Stimulated activated CD4-positive, alpha-beta T cell treated with anti-CD3 and anti-CD28 coated beads, TNF-alpha, amount 100 ng/mL, for 24 hours (primary cell): ENCODE results near the gene MTHFD2.
"Not testable (repeated sequence)": the region's sequence is repeated elsewhere in the genome, so short reads cannot be mapped to it uniquely, and the experiment has no call there.

Experiments used
- DNase-seq, 3 experiments: peaks; one replicate each; pipeline ENCODE4 v3.0.0-alpha.2; 2020; ENCODE audit warnings: low read depth in 3 of 3

The MTHFD2 gene

DNA sequence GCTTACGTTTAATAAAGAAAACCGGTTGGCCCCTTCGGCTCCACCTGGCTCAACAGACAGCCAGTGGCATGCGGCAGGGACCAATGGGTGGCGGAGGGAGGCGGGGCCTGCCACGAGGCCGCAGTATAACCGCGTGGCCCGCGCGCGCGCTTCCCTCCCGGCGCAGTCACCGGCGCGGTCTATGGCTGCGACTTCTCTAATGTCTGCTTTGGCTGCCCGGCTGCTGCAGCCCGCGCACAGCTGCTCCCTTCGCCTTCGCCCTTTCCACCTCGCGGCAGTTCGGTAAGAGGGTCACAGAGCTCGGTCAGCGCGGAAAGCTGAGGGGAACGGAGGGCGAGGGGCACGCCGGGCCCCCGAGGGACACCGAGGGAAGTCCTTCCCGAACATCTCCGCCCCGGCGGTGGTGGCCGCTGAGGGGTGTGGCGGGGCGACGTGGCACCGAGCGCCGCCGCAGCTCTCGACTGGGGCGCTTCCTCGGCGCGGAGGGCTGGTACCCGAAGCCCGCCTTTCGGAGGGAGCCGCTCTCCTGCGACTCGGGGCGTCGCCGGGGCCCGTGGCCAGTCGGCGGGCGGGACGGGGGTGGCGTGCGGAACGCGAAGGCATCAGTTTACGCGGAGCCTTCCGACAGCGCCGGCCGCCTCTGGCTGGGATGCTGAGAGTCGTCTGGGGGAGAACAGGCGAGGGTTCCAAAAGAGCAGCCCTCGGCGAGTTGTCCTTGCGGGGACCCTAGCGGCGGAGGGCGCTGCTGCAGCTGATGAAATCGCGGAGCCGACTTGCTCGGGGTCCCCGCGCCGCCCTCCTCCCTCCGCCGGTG lies at the start of gene MTHFD2:
Gene MTHFD2 (plus strand): TSS at position 155 of the 814 bp plus-strand sequence. CDS start 27 bp downstream, at position 182.
- peak; percentile 85 to 92 (median 86) for DNase-seq

- DNase-seq = no peak
Observed at GRCh38 chr2:74149247-74149525, 49.2 kb upstream of the MTHFD2 start.

DNA sequence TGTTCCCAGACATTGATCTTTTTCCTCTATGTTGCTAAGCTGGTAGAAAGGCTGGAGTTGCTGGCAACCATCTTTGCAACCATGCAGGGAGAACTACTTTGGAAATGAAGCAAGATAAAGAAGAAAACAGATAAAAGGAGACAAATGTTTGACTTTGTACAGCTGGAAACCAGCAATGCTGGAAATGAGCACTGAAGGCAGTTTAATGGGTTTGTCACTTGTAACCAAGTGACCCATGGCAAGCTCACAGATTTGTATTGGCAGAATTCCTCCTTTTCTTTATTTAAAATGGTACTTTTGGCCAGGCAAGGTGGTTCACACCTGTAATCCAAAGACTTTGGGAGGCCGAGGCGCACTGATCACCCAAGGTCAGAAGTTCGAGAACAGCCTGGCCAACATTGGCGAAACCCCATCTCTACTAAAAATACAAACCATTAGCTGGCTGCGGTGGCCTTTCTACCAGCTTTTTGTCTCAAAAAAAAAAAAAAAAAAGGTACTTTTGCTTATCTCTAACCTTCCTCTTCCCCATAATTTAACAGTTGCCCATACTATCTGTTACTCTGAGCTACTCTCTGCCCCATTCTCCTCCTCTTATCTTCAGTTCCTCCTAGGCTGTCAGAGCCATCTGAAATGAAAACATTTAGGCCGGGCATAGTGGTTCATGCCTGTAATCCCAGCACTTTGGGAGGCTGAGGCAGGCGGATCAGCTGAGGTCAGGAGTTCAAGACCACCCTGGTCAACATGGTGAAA lies 48.7 kb upstream of the MTHFD2 start:
- no peak for DNase-seq

- DNase-seq = no peak
Observed at GRCh38 chr2:74152954-74153353, 45.5 kb upstream of the MTHFD2 start.

DNA sequence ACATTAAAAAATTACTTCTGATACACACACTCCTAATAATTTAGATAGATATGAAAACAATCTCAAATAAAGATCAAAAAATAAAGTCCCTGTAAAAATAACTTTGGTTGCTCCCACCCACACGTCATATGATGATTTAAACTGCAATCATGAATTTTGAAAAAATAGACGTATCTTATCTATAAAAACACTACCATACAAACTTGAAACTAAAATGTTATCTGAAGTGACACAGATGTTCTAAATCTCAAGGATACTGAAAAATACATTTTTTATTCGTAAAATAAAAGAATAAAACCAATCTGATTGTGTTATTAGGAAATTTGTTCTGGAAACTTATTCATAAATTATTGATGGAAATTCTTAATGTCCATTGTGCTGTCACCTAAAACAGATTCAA lies 42.6 kb upstream of the MTHFD2 start:
- DNase-seq = no peak

GRCh38 chr2:74162951-74163350 lies 35.5 kb upstream of the MTHFD2 start:
- DNase-seq = no peak

DNA sequence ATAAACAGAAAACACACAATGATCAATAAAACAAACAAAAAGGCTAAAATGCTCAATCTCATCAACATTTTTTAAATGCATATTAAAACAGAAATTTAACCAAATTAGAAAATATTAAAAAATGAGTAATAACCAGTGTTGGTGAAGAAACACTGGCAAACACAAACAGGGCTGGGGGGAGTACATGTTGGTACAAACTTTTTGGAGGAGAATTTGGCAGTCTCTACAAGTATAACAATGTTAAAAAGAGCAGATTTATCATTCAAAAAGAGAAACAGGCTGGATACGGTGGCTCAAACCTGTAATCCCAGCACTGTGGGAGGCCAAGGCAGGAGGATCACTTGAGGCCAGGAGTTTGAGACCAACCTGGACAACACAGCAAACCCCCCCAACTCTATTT lies 33.7 kb upstream of the MTHFD2 start:
- DNase-seq = no peak

DNA sequence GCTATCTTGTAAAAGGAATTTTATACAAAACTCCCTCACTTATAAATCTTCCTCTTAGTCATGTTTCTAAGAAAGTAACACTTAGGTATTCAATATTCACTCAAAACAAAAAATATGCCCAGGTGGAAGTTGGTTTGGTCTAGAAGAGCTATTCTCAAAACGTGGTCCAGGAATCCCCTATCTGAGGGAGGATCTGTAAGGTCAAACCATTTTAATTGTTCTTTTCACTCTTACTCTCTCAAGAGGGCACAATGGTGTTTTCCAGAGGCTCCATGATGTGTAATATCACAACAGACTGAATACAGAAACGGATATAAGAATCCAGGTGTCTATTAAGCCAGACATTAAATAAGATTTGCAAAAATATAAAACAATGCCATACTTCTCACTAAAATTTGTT lies 29.7 kb upstream of the MTHFD2 start:
- DNase-seq = no peak

DNA sequence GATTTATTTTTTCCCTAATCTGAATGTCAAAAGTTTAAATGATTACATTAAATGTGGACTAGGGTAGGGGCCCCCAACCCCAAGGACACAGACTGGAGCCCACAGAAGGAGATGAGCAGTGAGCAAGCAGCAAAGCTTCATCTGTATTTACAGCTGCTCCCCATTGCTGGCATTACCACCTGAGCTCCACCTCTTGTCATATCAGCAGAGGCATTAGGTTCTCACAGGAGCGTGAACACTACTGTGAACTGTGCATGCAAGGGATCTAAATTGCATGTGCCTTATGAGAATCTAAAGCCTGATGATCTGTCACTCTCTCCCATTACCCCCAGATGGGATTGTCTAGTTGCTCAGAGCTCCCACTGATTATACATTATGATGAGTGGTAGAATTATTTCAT lies 23.5 kb upstream of the MTHFD2 start:
- no peak for DNase-seq

DNA sequence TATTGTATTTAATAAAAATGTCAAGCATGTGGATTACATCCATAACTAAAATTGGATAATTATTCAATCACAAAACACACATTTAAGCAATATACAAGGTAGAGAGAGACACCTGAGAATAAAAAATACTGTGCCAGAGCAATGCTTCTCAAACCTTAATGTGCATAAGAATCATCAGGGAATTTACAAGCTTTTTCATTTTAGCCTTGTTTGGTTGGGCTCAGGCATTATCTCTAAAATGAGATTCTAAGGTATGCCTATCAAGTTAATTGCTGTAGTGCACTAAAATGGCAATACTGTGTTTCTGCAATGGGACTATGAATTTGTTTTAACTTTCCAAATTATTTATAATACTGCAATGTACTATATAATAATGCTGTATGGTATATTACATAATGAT lies 20.7 kb upstream of the MTHFD2 start:
- DNase-seq = no peak

DNA sequence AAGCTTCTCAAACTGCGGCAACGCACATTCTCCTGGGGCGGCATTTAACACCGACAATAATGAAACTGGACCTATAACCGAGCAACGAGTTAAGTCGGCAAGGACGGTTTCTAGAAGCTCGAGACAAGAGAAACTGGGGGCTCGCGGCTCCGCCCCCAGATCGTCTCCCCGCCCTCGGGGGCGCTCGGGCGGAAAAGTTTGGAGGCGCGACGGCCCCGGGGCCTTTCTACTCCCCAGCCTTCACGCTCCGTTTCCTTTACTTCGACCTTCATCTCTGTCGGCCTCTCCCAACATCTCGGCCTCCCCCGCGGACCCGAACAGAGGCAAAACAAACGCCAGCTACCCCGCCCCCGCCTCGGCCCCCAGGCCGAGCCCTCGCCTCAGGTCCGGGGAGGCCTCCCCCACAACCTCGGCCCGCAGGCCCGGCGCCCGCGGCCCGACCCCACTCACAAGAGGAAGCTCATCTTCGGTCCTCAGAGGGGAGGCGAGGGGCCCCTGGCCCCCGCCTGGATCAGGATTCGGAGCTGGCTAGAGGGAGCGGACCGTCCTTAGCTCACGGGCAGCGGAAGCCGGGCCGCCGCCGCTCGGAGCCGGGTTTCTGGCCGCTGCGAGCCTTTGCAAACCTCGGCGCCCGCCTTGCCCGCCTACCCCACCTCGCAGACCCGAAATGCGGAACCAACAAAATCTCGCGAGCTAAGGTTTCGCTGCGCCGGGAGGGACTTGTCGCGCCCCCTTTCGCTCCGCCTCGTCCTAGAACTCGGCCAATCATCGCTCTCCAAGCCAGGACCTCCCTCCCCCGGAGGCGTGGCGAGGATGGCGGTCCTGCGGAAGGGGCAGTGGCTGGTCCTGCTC lies 20.0 kb upstream of the MTHFD2 start, which contains the start of gene MOB1A:
Gene MOB1A (minus strand): TSS at position 669 of the 852 bp plus-strand sequence. CDS start 205 bp downstream, at position 464.
- peak; percentile 94 to 98 (median 96) for DNase-seq

DNA sequence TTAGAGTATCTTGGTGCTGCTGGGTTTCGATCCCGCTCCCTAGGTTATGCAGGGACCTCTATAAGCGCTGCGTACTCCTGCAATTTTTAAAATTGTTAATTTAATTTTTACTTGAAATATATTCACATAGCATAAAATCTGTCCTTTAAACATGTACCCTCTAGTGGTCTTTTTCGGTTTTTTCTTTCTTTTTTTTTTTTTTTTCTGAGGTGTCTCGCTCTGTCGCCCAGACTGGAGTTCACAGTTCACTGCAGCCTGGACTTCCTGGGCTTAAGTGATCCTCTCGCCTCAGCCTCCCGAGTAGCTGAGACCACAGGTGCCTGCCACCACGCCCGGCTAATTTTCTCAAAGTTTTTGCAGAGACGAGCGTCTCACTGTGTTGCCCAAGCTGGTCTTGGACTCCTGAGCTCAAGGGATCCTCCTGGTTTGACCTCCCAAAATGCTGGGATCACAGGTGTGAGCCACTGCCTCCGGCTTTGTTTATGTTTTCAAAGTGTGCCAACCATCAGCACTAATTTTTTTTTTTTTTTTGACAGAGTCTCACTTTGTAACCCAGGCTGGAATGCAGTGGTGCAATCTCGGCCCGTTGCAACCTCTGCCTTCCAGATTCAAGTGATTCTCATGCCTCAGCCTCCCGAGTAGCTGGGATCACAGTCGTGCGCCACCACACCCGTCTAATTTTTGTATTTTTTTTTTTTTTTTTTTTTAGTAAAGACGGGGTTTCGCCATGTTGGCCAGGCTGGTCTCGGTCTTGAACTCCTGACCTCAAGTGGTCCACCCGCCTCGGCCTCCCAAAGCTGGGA lies 19.2 kb upstream of the MTHFD2 start:
- DNase-seq = no peak

- no peak for DNase-seq
Observed at GRCh38 chr2:74181739-74182138, 16.7 kb upstream of the MTHFD2 start.

DNA sequence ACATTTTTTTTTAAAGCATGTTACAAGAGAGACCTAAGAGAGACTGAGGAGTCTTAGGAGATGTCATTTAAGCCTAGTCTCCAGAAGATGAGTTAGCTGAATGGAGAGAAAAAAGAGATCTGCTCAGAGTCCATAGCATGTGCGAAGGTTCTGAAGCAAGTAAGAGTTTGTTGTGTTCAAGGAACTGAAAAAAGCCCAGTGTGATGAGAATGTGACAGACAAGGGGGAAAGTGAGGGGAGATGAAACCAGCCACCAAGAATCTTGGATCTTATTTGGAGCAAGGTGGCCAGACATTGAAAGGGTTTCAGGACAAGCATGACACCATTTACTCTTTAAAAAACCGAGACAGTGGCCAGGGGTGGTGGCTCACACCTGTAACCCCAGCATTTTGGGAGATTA lies 14.5 kb upstream of the MTHFD2 start:
- DNase-seq = no peak

GRCh38 chr2:74186038-74186437 lies 12.4 kb upstream of the MTHFD2 start:
- DNase-seq = peak in 1 of 3 experiments; percentile 32

DNA sequence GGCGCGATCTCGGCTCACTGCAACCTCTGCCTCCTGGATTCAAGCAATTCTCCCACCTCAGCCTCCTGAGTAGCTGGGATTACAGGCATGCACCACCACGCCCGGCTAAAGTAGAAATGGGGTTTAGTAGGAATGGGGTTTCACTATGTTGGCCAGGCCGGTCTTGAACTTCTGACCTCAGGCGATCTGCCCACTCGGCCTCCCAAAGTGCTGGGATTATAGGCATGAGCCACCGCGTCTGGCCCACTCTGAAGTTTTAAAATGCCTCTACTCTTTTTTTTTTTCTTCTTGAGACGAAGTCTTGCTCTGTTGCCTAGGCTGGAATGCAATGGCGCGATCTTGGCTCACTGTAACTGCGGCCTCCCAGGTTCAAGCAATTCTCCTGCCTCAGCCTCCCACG lies 11.7 kb upstream of the MTHFD2 start:
- not testable (repeated sequence) for DNase-seq

GRCh38 chr2:74188018-74188601 lies 10.3 kb upstream of the MTHFD2 start:
- DNase-seq = no peak

- DNase-seq = no peak
Observed at GRCh38 chr2:74188696-74189095, 9.7 kb upstream of the MTHFD2 start.

- DNase-seq = no peak
Observed at GRCh38 chr2:74191596-74192380, 6.6 kb upstream of the MTHFD2 start.

DNA sequence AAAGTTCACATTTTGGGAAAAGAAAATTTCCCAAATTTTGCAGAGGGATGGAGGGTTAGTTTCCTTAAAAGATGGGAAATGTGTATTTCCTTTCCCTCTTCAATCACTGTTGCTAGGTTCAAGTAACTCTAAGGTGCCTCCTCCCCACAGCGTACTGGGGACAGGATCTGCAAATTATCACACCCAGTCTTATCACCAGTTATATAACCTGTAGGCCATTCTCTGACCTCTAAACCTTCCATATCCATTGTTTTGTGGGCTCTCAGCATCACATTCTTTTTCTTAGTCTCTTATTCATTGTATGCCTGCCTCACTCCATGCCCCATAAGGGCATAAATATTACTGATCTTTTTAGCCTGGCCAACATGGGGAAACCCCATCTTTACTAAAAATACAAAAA lies 3.6 kb upstream of the MTHFD2 start:
- no peak for DNase-seq
